Smooth muscle cell (in vitro differentiated cells): ENCODE measurements around the gene FBXW7. TPM values are rescaled to one million over a fixed set of nuclear protein-coding genes. Genes with fewer than 3 reads are reported as not detected.

ENCODE experiments used
- DNase-seq: peaks from one replicate; lab custom pipeline; 2025; ENCODE audit not compliant: unreplicated experiment; lab: John Stamatoyannopoulos, UW
- H2AFZ ChIP-seq: fragments of 200-600 bp; sonication (generic); 2 replicates; pipeline ENCODE4 v1.6.0; 2016; ENCODE audit warnings: antibody characterized with exemption, low read depth, mild to moderate bottlenecking
- H3F3A ChIP-seq: fragments of 200-600 bp; sonication (generic); 2 replicates; pipeline ENCODE4 v1.6.0; 2017; ENCODE audit warnings: antibody characterized with exemption, low read depth
- H3K27ac ChIP-seq: fragments of 200-600 bp; sonication (generic); 2 replicates; pipeline ENCODE4 v1.5.1; 2016; ENCODE audit warnings: low read depth, mild to moderate bottlenecking
- H3K27me3 ChIP-seq: fragments of 200-600 bp; sonication (generic); 2 replicates; pipeline ENCODE4 v1.6.1; 2016; ENCODE audit warnings: low read depth, mild to moderate bottlenecking
- H3K36me3 ChIP-seq: fragments of 200-600 bp; sonication (generic); 2 replicates; pipeline ENCODE4 v1.5.1; 2016; ENCODE audit warnings: low read depth
- H3K4me1 ChIP-seq: fragments of 200-600 bp; sonication (generic); 2 replicates; pipeline ENCODE4 v1.5.1; 2016; ENCODE audit warnings: low read depth
- H3K4me2 ChIP-seq: fragments of 200-600 bp; sonication (generic); 2 replicates; pipeline ENCODE4 v1.6.0; 2016; ENCODE audit warnings: mild to moderate bottlenecking
- H3K4me3 ChIP-seq: fragments of 200-600 bp; sonication (generic); 2 replicates; pipeline ENCODE4 v1.5.1; 2016; ENCODE audit warnings: mild to moderate bottlenecking
- H3K79me2 ChIP-seq: fragments of 200-600 bp; sonication (generic); 2 replicates; pipeline ENCODE4 v1.6.0; 2016; ENCODE audit warnings: low read depth, mild to moderate bottlenecking
- H3K9ac ChIP-seq: fragments of 200-600 bp; sonication (generic); 2 replicates; pipeline ENCODE4 v1.6.0; 2016; ENCODE audit warnings: low read depth
- H3K9me3 ChIP-seq: fragments of 200-600 bp; sonication (generic); replicated peaks from 2 replicates; pipeline ENCODE4 v1.5.1; 2016; ENCODE audit warnings: low read depth
- H4K20me1 ChIP-seq: fragments of 200-600 bp; sonication (generic); 2 replicates; pipeline ENCODE4 v1.6.0; 2016; ENCODE audit warnings: low read depth
- CTCF ChIP-seq: fragments of 200-600 bp; sonication (generic); IDR thresholded peaks from 2 replicates; pipeline ENCODE4 v1.5.1; 2017; ENCODE audit warnings: borderline replicate concordance, mild to moderate bottlenecking, antibody characterized with exemption; ENCODE audit not compliant: insufficient read depth, poor library complexity, severe bottlenecking
- WGBS: methylation state at CpG from one replicate; pipeline ENCODE4 v1.1.7; 2016; ENCODE audit warnings: low lambda C conversion rate; 5-methylcytosine and 5-hydroxymethylcytosine counted together
- polyA plus RNA-seq: library from polyadenylated mRNA; unstranded; fragments of >200 nt; fragmentation: Nextera tagmentation; extraction: Ambion mirVana; gene quantifications from 2 replicates; pipeline ENCODE4 v1.2.1, GENCODE V29; 2016
- total RNA-seq: library from RNA; depleted of rRNA; stranded (reverse); fragments of >200 nt; gene quantifications from 2 replicates; pipeline ENCODE4 v1.2.3, GENCODE V29; 2014

FBXW7 gene
- total and polyA plus RNA-seq, 2 experiments from 2014 or later: 16.4 to 31.6 TPM

- Histone ChIP-seq H3K9ac (no peak overlapping the region), H3K4me3 (no peak overlapping the region), H3K4me2 (no peak overlapping the region), H3K79me2 (peaks cover 31% of the 10 kb centered on the region), H3K9me3 (no peaks in the 10 kb centered on the region), H3K36me3 (peaks cover 5% of the 10 kb centered on the region), H3K27ac (no peak overlapping the region), H3K4me1 (peaks cover 5% of the 10 kb centered on the region), H3F3A (peaks cover 3% of the 10 kb centered on the region), H4K20me1 (peaks cover 4% of the 10 kb centered on the region), H2AFZ (no peak overlapping the region), H3K27me3 (no peaks in the 10 kb centered on the region)
- 91% methylated on average over 2 of the region's 2 CpGs for WGBS
- DNase-seq: no peak
- no peak for TF ChIP-seq CTCF
Measured at GRCh38 chr4:152346526-152346925, 189.4 kb downstream of the FBXW7 start.

GRCh38 chr4:152344001-152344400 is 191.9 kb downstream of the FBXW7 start:
- H3K4me2 ChIP-seq: no peak overlapping the region
- no peak overlapping the region for H2AFZ ChIP-seq
- H3K36me3 ChIP-seq: peaks cover 9% of the 10 kb centered on the region
- H3K79me2 ChIP-seq: peaks cover 7% of the 10 kb centered on the region
- H3K4me3 ChIP-seq: no peak overlapping the region
- TF ChIP-seq CTCF: no peak
- H4K20me1 ChIP-seq: peaks cover 4% of the 10 kb centered on the region
- H3K27ac ChIP-seq: no peak overlapping the region
- no peaks in the 10 kb centered on the region for H3K9me3 ChIP-seq
- peaks cover 3% of the 10 kb centered on the region for H3F3A ChIP-seq
- H3K4me1 ChIP-seq: no peaks in the 10 kb centered on the region
- no peaks in the 10 kb centered on the region for H3K27me3 ChIP-seq
- H3K9ac ChIP-seq: no peak overlapping the region
- no peak for DNase-seq

DNA sequence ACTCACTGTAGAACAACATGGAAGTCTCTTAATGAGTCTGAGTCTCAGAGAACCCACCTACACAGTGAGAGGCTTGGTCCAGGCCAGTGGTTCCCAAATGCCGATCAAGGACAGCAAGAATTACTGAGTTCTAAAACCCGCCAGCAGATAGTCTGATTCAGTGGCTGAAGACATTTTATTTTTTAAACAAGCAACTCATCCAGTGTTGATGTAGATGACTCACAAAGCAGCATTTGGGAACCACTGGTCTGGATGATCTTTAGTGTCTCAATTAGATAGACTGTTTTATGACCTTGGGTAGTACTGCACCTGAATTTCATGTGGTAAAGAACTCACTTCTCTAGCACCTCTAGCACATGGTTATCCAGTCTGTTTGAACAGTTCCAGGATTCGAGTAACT is 193.6 kb downstream of the FBXW7 start:
- Histone ChIP-seq H3K27ac (peak overlapping the region; percentile 59), H3K9me3 (no peaks in the 10 kb centered on the region), H3K4me3 (no peak overlapping the region), H3K9ac (no peak overlapping the region), H3K79me2 (no peaks in the 10 kb centered on the region), H3K36me3 (peaks cover 19% of the 10 kb centered on the region), H3K4me1 (no peaks in the 10 kb centered on the region), H3K4me2 (peak overlapping the region; percentile 30), H2AFZ (no peak overlapping the region), H3F3A (peaks cover 3% of the 10 kb centered on the region), H3K27me3 (no peaks in the 10 kb centered on the region), H4K20me1 (peaks cover 4% of the 10 kb centered on the region)
- DNase-seq: no peak
- 61% methylated on average over 3 of the region's 3 CpGs for WGBS
- TF ChIP-seq CTCF: no peak

DNA sequence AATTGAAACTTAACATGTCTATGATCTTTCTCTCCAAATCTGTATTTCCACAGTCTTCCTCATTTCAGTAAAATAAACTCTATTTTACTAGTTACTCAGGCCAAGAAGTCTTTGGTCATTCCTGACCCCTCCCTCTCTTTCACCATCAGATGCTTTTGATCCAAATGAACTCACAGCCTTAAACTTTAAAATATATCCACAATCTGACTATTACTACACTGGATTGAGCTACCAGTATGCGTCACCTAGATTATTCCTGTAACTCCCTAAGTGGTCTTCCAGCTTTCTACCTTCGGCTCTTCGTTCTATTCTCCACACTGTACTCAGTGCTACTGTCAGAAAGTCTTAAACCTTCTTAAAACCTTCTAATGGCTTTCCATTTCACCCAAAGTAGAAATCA is 195.1 kb downstream of the FBXW7 start:
- Histone ChIP-seq H3K36me3 (peaks cover 15% of the 10 kb centered on the region), H3F3A (peaks cover 3% of the 10 kb centered on the region), H3K79me2 (no peaks in the 10 kb centered on the region), H3K27me3 (no peaks in the 10 kb centered on the region), H3K9me3 (no peaks in the 10 kb centered on the region), H3K4me3 (no peak overlapping the region), H3K4me2 (no peak overlapping the region), H3K4me1 (no peaks in the 10 kb centered on the region), H4K20me1 (peaks cover 4% of the 10 kb centered on the region), H3K27ac (no peak overlapping the region), H2AFZ (no peak overlapping the region), H3K9ac (no peak overlapping the region)
- DNase-seq: no peak
- WGBS: 95% methylated on average over 3 of the region's 3 CpGs
- TF ChIP-seq CTCF: no peak
